Measurements from ENCODE around the gene LTBP1.

GRCh38 chr2:33002863-33003262, 56.1 kb downstream of the LTBP1 start:
- TF ChIP-seq CTCF (IDR thresholded peaks at IDR 0.05; ENCODE audit: insufficient read depth, low read depth, low read length) (no peak), EZH2 (IDR thresholded peaks at IDR 0.05; ENCODE audit: insufficient read depth, low read length) (no peak)

Measured in astrocyte (in vitro differentiated cells and primary cell).